ENCODE data around the gene NFIX.

The NFIX gene

GRCh38 chr19:13029301-13029880 is 34.1 kb downstream of the NFIX start:
- DNase-seq (ENCODE audit: low read depth), result no peak
- Histone ChIP-seq H3K9ac (ENCODE audit: low read length) (peak overlapping the region; percentile 7), H3K4me3 (ENCODE audit: low read length) (no peak overlapping the region), H3K9me3 (ENCODE audit: control insufficient read depth, low read length) (no peaks in the 10 kb centered on the region), H3K36me3 (ENCODE audit: control insufficient read depth, insufficient read depth, low read length, severe bottlenecking) (peaks cover 32% of the 10 kb centered on the region), H3K4me1 (ENCODE audit: control insufficient read depth, insufficient read depth, low read length) (peaks cover 89% of the 10 kb centered on the region), H3K27me3 (replicated peaks; ENCODE audit: control insufficient read depth, insufficient read depth, low read length) (no peaks in the 10 kb centered on the region)

DNA sequence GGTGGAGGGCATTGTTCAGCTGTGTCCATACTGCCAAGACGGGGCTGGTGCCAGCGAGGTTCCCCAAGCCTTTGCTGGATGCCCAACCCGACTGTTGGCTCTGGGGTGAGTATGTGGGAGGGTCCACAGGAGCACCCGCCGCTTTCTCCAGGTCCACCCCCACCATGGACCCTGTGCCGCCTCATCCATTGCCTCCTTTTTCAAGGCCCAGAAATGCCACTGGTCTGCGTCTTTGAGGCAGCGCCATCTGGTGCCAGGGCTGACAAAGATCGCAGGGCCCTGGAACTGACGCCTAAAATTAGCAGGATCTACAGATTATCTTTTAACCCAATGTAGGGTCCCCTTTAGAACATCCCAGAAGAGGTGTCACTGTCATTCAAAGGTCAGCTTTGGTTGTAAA is 34.6 kb downstream of the NFIX start:
- Histone ChIP-seq H3K9ac (ENCODE audit: low read length) (peak overlapping the region; percentile 86), H3K4me3 (ENCODE audit: low read length) (no peak overlapping the region), H3K36me3 (ENCODE audit: control insufficient read depth, insufficient read depth, low read length, severe bottlenecking) (peaks cover 32% of the 10 kb centered on the region), H3K27me3 (replicated peaks; ENCODE audit: control insufficient read depth, insufficient read depth, low read length) (no peaks in the 10 kb centered on the region), H3K9me3 (ENCODE audit: control insufficient read depth, low read length) (no peaks in the 10 kb centered on the region), H3K4me1 (ENCODE audit: control insufficient read depth, insufficient read depth, low read length) (peaks cover 89% of the 10 kb centered on the region)
- DNase-seq (ENCODE audit: low read depth), result no peak

DNA sequence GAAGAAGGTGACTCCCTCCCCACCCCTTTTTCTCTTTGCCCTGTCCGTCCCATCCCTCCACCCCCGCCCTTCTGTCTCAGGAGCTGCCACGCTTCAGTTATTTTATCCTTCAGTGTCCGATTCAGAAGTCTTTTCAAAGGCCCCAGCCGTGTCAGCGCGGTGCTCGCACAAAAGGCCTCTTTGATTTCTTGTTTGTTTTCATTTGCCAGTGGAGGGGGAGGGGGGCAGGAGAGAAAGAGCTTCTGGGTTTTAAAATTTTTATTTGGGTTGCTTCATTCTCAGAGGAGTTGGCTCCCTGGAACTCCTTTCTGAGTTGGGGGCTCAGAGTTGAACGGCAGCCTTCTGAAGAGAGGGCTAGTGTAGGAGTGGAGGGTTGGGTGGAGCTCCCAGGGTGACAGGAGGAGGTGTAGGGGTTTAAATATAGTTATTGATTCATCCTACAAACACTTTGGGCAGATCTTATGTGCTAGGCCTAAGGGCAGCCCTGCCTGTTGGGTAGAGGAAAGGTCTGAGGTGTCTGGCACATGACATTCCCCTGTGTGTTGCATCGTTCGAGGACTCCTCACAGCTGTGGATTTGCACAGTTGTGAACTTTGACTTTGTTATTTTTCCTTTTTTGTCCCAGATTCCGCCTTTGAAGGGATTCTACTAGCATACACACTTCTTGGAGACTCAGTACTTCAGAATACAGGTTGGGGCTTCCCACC is 36.8 kb downstream of the NFIX start:
- Histone ChIP-seq H3K9ac (ENCODE audit: low read length) (peak overlapping the region; percentile 86), H3K27me3 (replicated peaks; ENCODE audit: control insufficient read depth, insufficient read depth, low read length) (no peaks in the 10 kb centered on the region), H3K9me3 (ENCODE audit: control insufficient read depth, low read length) (no peaks in the 10 kb centered on the region), H3K36me3 (ENCODE audit: control insufficient read depth, insufficient read depth, low read length, severe bottlenecking) (peaks cover 28% of the 10 kb centered on the region), H3K4me3 (ENCODE audit: low read length) (peak overlapping the region; percentile 57), H3K4me1 (ENCODE audit: control insufficient read depth, insufficient read depth, low read length) (peaks cover 93% of the 10 kb centered on the region)
- DNase-seq (ENCODE audit: low read depth), result peak; percentile 30

GRCh38 chr19:13032837-13033236 is 37.6 kb downstream of the NFIX start:
- no peak for DNase-seq (ENCODE audit: low read depth)
- H3K9ac ChIP-seq (ENCODE audit: low read length), result peak overlapping the region; percentile 86
- no peaks in the 10 kb centered on the region for H3K9me3 ChIP-seq (ENCODE audit: control insufficient read depth, low read length)
- no peaks in the 10 kb centered on the region for H3K27me3 ChIP-seq (replicated peaks; ENCODE audit: control insufficient read depth, insufficient read depth, low read length)
- peaks cover 26% of the 10 kb centered on the region for H3K36me3 ChIP-seq (ENCODE audit: control insufficient read depth, insufficient read depth, low read length, severe bottlenecking)
- H3K4me1 ChIP-seq (ENCODE audit: control insufficient read depth, insufficient read depth, low read length), result peaks cover 93% of the 10 kb centered on the region
- peak overlapping the region; percentile 45 for H3K4me3 ChIP-seq (ENCODE audit: low read length)

- no peak overlapping the region for H3K4me3 ChIP-seq (ENCODE audit: low read length)
- H3K9me3 ChIP-seq (ENCODE audit: control insufficient read depth, low read length), result no peaks in the 10 kb centered on the region
- DNase-seq (ENCODE audit: low read depth), result peak; percentile 35
- peak overlapping the region; percentile 86 for H3K9ac ChIP-seq (ENCODE audit: low read length)
- peaks cover 93% of the 10 kb centered on the region for H3K4me1 ChIP-seq (ENCODE audit: control insufficient read depth, insufficient read depth, low read length)
- peaks cover 22% of the 10 kb centered on the region for H3K36me3 ChIP-seq (ENCODE audit: control insufficient read depth, insufficient read depth, low read length, severe bottlenecking)
- no peaks in the 10 kb centered on the region for H3K27me3 ChIP-seq (replicated peaks; ENCODE audit: control insufficient read depth, insufficient read depth, low read length)
Measured at GRCh38 chr19:13033244-13033643, 38.0 kb downstream of the NFIX start.

- H3K4me1 ChIP-seq (ENCODE audit: control insufficient read depth, insufficient read depth, low read length), result peaks cover 96% of the 10 kb centered on the region
- peak; percentile 55 for DNase-seq (ENCODE audit: low read depth)
Measured at GRCh38 chr19:13033819-13034611, 38.7 kb downstream of the NFIX start.

DNA sequence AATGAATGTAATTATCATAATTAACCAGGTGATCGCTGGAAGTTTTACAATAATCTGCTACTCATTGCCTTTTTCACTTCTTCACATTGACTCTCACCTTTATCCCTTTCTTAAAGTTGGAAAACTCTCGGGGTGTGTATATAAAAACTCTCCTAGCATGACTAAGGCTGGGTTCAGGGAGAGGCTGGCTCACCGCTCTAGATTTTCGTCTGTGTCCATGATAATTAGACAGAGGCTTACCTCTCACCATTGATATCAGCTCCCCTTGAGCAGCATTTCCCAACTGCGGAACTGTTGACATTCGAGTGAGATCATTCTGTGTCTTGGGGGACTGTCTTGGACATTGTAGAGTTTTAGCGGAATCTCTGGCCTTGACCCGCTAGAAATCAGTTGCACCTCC is 39.4 kb downstream of the NFIX start:
- Histone ChIP-seq H3K9me3 (ENCODE audit: control insufficient read depth, low read length) (no peaks in the 10 kb centered on the region), H3K36me3 (ENCODE audit: control insufficient read depth, insufficient read depth, low read length, severe bottlenecking) (peaks cover 11% of the 10 kb centered on the region), H3K4me1 (ENCODE audit: control insufficient read depth, insufficient read depth, low read length) (peaks cover 97% of the 10 kb centered on the region), H3K4me3 (ENCODE audit: low read length) (peak overlapping the region; percentile 25), H3K27me3 (replicated peaks; ENCODE audit: control insufficient read depth, insufficient read depth, low read length) (no peaks in the 10 kb centered on the region), H3K9ac (ENCODE audit: low read length) (peak overlapping the region; percentile 52)
- no peak for DNase-seq (ENCODE audit: low read depth)

More at GRCh38 chr19:13033819-13034611, 38.7 kb downstream of the NFIX start:
- Histone ChIP-seq H3K9me3 (ENCODE audit: control insufficient read depth, low read length) (no peaks in the 10 kb centered on the region), H3K27me3 (replicated peaks; ENCODE audit: control insufficient read depth, insufficient read depth, low read length) (no peaks in the 10 kb centered on the region), H3K4me3 (ENCODE audit: low read length) (peak overlapping the region; percentile 11), H3K9ac (ENCODE audit: low read length) (peak overlapping the region; percentile 86), H3K36me3 (ENCODE audit: control insufficient read depth, insufficient read depth, low read length, severe bottlenecking) (peaks cover 15% of the 10 kb centered on the region)

GRCh38 chr19:13035820-13036365 is 40.6 kb downstream of the NFIX start:
- no peak for DNase-seq (ENCODE audit: low read depth)
- H3K9ac ChIP-seq (ENCODE audit: low read length), result peak overlapping the region; percentile 52
- peaks cover 98% of the 10 kb centered on the region for H3K4me1 ChIP-seq (ENCODE audit: control insufficient read depth, insufficient read depth, low read length)
- H3K9me3 ChIP-seq (ENCODE audit: control insufficient read depth, low read length), result no peaks in the 10 kb centered on the region
- no peak overlapping the region for H3K4me3 ChIP-seq (ENCODE audit: low read length)
- H3K27me3 ChIP-seq (replicated peaks; ENCODE audit: control insufficient read depth, insufficient read depth, low read length), result no peaks in the 10 kb centered on the region
- H3K36me3 ChIP-seq (ENCODE audit: control insufficient read depth, insufficient read depth, low read length, severe bottlenecking), result peaks cover 5% of the 10 kb centered on the region

DNA sequence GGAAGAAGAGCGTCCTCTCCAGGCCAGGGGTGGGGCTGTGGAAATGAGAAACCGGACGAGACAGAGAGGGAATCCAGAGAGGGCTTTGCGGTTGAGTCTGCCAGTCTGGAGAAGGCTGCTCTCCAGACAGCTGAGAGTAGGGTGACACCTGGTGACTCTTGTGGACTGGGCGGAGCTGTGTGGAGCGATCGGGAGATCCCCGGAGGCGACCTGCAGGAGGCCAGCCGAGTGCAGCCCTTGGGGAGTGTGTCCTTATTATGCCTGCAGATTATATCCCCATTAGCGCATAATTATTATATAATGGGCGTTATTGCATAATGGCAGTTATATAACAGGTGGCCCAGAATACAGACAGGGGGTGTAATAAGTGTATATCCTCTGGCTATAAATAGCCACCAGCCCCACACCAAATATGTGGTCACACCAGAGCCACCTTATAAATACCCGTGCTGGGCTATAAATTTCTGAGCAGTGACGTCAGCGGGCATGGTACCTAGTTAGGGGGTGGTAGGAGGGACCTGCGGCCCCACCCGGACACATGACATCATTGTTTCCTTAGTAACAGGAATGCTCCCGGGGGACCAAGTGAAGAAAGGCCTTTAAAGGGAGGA is 41.2 kb downstream of the NFIX start:
- Histone ChIP-seq H3K9me3 (ENCODE audit: control insufficient read depth, low read length) (no peaks in the 10 kb centered on the region), H3K4me1 (ENCODE audit: control insufficient read depth, insufficient read depth, low read length) (peaks cover 98% of the 10 kb centered on the region), H3K36me3 (ENCODE audit: control insufficient read depth, insufficient read depth, low read length, severe bottlenecking) (peaks cover 5% of the 10 kb centered on the region), H3K9ac (ENCODE audit: low read length) (peak overlapping the region; percentile 52), H3K4me3 (ENCODE audit: low read length) (peak overlapping the region; percentile 42), H3K27me3 (replicated peaks; ENCODE audit: control insufficient read depth, insufficient read depth, low read length) (no peaks in the 10 kb centered on the region)
- DNase-seq (ENCODE audit: low read depth), result peak; percentile 53

DNA sequence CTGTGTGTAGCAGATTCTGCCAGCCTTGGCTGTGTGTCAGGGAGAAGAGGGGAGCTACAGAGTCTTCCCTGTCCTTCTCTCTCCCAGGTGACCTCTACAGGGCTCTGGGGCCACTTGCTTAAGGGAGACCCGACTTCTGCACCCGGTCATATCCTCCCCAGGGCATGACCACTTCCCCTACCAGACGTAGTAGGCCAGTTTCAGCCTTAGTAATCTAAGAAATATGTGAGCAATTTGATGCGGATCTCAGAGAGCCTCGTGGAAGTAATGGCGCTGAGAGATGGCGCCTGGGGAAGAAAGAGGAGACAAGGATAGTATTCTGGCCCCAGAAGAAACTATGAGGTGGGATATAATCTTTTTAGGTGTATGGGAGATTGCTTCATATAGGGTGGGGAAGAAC is 41.9 kb downstream of the NFIX start:
- no peaks in the 10 kb centered on the region for H3K27me3 ChIP-seq (replicated peaks; ENCODE audit: control insufficient read depth, insufficient read depth, low read length)
- DNase-seq (ENCODE audit: low read depth), result peak; percentile 80
- H3K4me3 ChIP-seq (ENCODE audit: low read length), result peak overlapping the region; percentile 42

DNA sequence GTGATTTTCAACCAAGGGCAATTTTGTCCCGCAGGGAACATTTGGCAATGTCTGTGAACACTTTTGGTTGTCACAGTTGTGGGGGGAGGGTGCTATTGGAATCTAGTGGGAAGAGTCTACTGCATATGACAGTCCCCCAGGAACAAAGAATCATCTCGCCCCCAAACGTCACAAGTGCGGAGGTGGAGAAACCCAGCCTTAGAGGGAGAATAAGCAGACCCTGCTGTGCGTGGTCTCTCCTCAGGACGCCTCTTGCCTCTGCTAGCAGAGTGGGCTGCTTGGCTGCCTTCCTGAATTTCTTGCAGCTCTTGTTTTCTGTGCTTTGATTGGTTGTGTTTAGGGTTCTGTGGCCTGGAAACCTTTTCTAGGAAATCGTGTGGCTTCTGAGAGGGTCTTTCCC is 42.5 kb downstream of the NFIX start:
- H3K4me3 ChIP-seq (ENCODE audit: low read length), result peak overlapping the region; percentile 42
- H3K4me1 ChIP-seq (ENCODE audit: control insufficient read depth, insufficient read depth, low read length), result peaks cover 93% of the 10 kb centered on the region
- peak overlapping the region; percentile 69 for H3K9ac ChIP-seq (ENCODE audit: low read length)
- no peaks in the 10 kb centered on the region for H3K9me3 ChIP-seq (ENCODE audit: control insufficient read depth, low read length)
- no peaks in the 10 kb centered on the region for H3K27me3 ChIP-seq (replicated peaks; ENCODE audit: control insufficient read depth, insufficient read depth, low read length)
- peaks cover 3% of the 10 kb centered on the region for H3K36me3 ChIP-seq (ENCODE audit: control insufficient read depth, insufficient read depth, low read length, severe bottlenecking)
- DNase-seq (ENCODE audit: low read depth), result no peak

More for the DNA sequence above, 41.9 kb downstream of the NFIX start:
- Histone ChIP-seq H3K36me3 (ENCODE audit: control insufficient read depth, insufficient read depth, low read length, severe bottlenecking) (peaks cover 5% of the 10 kb centered on the region), H3K4me1 (ENCODE audit: control insufficient read depth, insufficient read depth, low read length) (peaks cover 93% of the 10 kb centered on the region), H3K9ac (ENCODE audit: low read length) (peak overlapping the region; percentile 69), H3K9me3 (ENCODE audit: control insufficient read depth, low read length) (no peaks in the 10 kb centered on the region)
